ENCODE measurements around the gene INTS11.

INTS11 gene

DNA sequence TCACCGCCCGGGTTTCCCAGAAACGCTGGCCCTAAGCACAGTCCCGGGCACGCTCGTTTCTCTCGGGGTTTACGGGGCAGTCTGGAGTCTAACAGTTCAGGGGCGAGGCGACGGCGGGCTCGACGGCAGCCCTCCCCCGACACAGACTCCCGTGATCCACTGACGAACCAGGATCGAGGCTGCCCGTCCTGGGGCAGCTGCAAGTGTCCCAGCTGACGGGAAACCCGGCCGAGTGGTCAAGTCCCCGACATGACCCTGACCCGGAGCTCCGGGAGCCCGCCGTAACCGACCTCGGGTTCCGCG is 51.3 kb downstream of the INTS11 start:
- H3K27ac Mint-ChIP-seq, result peak overlapping the region; percentile 76
- H3K4me3 Mint-ChIP-seq, result peak overlapping the region; percentile 84
- ATAC-seq, result no peak
- peaks cover 21% of the 10 kb centered on the region for H3K36me3 Mint-ChIP-seq
- no peaks in the 10 kb centered on the region for H3K9me3 Mint-ChIP-seq
- H3K27me3 Mint-ChIP-seq, result no peaks in the 10 kb centered on the region
- H3K4me1 Mint-ChIP-seq, result peaks cover 42% of the 10 kb centered on the region

DNA sequence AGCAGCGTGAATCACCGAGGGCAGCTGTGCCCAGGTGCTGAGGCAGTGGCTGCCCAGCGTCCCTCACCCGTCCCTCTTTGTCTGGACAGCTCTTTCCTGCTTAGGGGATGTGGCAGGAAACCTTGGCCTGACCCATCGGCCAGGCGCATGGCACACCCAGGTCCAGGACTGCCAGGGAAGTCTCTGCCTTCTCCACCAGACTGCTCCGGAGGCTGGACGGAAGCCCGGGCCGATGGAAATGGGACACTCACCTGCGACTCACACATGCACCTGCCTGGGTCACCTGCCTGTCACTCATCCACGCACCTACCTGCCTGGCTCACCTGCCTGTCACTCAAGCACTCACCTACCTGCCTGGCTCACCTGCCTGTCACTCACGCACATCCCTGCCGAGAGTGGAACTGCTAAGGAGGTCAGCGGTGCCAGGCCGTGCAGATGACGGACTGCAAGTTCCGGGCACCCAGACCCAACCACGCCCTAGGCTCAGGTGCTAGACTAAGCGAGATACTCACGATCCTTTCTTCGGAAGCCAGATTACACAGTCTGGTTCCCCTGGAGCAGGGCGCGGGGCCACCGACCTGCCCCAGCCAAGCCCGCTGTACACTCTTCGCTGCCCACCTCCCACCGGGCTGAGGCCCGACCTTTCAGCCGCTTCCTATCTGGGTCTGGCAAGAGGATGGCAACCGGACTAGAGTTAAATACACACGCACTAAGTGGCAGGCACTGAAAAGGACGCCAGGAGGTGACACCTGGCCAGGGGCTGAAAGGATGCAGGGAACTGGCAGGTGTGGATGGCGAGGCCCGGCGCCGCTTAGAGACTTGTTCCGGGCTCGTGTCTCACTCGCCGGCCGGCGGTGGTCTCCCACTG is 51.9 kb downstream of the INTS11 start:
- Mint-ChIP-seq H3K9me3 (no peaks in the 10 kb centered on the region), H3K27me3 (no peaks in the 10 kb centered on the region), H3K27ac (peak overlapping the region; percentile 76), H3K36me3 (peaks cover 24% of the 10 kb centered on the region), H3K4me3 (peak overlapping the region; percentile 84), H3K4me1 (peaks cover 45% of the 10 kb centered on the region)
- no peak for ATAC-seq

DNA sequence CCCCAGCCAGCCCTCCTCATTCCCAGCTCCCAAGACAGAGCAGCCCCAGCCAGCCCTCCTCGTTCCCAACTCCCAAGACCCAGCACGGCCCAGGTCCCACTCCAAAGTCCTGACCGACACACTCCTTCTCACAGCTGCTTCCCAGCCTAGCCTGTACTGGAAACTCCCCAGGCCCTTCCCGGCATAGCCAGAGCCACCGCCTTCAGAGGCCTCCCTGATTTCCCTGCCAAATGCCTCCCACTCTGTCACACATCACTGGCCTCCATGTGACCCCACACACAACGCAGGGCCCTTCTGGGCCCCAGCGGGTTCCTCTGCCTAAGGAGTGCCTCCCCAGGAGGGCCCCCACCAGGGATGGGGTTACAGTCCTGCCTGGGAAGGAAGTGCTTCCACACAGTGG is 53.6 kb downstream of the INTS11 start:
- Mint-ChIP-seq H3K9me3 (no peaks in the 10 kb centered on the region), H3K4me3 (peak overlapping the region; percentile 38), H3K4me1 (peaks cover 45% of the 10 kb centered on the region), H3K27ac (peak overlapping the region; percentile 41), H3K36me3 (peaks cover 29% of the 10 kb centered on the region), H3K27me3 (no peaks in the 10 kb centered on the region)
- no peak for ATAC-seq

DNA sequence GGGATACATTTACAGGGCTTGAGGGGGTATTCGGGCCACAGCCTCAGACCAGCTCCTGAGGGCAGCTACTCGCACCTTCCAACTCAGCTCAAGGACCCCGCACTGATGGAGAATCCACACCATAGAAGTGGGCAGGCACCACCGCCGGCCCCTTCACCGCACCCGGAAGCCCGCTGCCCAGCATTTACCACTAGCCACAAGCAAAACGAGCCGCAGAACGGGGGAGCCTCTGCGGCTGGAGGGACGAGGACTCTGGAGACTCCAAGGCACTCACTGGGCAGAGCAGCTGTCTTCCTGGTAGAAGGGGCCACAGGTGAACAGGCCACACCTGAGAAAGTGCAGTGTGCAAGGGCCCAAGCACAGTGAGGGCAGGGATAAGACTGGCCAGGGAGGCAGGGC is 56.2 kb downstream of the INTS11 start:
- no peak overlapping the region for H3K27ac Mint-ChIP-seq
- H3K4me3 Mint-ChIP-seq, result no peak overlapping the region
- H3K36me3 Mint-ChIP-seq, result peaks cover 36% of the 10 kb centered on the region
- no peak for ATAC-seq
- peaks cover 40% of the 10 kb centered on the region for H3K4me1 Mint-ChIP-seq
- H3K9me3 Mint-ChIP-seq, result no peaks in the 10 kb centered on the region
- H3K27me3 Mint-ChIP-seq, result no peaks in the 10 kb centered on the region

DNA sequence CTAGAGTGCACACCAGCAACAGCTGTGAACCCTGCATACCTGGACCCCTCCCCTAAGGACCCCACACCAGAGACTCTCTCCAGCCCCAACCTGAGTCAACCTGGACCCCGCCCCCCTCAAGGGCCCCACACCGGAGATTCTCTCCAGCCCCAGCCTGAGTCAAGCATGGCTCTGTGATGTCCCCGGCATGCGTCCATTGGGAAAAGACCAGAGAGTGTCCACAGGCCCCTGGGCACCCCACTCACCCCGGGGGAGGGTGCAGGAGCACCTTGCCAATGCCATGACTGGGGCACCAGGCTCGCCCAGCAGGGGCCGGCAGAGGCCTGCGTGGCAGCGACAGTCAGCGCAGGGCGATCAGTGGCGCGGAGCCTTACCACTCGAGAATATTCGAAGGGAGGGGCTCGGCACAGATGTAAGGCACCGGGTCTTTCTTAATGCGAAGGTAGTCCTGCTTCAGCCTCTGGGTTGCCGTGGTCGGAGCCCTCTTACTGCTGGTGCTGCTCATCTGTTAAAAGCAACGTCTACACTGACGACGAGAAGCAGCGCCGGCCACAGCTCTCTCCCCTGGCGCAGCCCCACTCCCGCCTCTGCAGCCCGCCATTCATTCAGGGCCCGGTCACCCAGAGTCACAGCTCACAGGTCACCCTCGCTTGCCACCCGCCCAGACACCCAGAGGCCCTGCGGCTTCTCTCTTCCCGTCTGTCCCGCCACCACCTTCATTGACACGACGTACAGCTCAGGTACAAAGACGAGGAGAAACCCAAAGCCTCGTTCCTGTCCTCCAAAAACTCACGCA is 56.8 kb downstream of the INTS11 start:
- Mint-ChIP-seq H3K9me3 (no peaks in the 10 kb centered on the region), H3K27ac (no peak overlapping the region), H3K4me3 (no peak overlapping the region), H3K27me3 (no peaks in the 10 kb centered on the region), H3K4me1 (peaks cover 37% of the 10 kb centered on the region), H3K36me3 (peaks cover 41% of the 10 kb centered on the region)
- ATAC-seq, result no peak

DNA sequence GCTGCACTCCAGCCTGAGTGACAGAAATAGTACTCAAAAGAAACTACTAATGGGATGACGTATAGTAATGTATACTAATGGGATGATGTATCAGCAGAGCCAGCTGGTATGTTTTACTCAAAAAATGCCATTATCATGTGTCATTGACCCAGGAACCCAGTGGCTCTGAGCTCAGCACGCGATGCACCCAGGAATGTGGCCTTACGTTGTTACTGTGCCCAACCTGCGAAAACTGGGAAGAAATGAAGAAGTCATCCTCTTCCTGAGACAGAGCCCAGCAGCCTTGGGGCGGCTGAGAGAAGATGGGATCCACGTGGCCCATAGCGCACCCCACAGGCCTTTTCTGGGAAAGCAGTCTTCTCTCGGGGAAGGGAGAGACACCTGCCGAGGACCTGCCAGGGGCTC is 59.6 kb downstream of the INTS11 start:
- Mint-ChIP-seq H3K4me1 (peaks cover 27% of the 10 kb centered on the region), H3K27ac (no peak overlapping the region), H3K27me3 (no peaks in the 10 kb centered on the region), H3K9me3 (no peaks in the 10 kb centered on the region), H3K36me3 (peaks cover 44% of the 10 kb centered on the region), H3K4me3 (no peak overlapping the region)
- no peak for ATAC-seq

DNA sequence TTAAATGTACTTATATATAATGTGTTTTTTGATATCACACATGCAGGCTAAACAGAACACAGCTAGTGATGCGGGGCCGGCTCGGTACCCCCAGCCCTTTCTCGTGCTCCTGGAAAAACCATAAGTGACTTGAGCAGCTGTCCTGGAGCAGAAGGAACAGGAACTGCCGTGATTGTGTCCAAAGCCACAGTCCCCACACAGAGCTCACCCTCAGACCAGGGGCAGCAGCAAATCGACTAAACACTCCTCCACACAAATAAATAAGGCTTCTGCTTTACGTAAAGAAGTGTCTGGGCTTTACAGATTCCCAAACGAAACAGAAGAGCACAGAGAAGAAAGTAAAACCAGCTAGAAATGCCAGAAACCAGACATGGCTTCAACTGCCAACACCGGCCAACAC is 60.4 kb downstream of the INTS11 start:
- ATAC-seq, result no peak
- peaks cover 28% of the 10 kb centered on the region for H3K4me1 Mint-ChIP-seq
- no peaks in the 10 kb centered on the region for H3K27me3 Mint-ChIP-seq
- H3K27ac Mint-ChIP-seq, result no peak overlapping the region
- no peak overlapping the region for H3K4me3 Mint-ChIP-seq
- no peaks in the 10 kb centered on the region for H3K9me3 Mint-ChIP-seq
- peaks cover 51% of the 10 kb centered on the region for H3K36me3 Mint-ChIP-seq

DNA sequence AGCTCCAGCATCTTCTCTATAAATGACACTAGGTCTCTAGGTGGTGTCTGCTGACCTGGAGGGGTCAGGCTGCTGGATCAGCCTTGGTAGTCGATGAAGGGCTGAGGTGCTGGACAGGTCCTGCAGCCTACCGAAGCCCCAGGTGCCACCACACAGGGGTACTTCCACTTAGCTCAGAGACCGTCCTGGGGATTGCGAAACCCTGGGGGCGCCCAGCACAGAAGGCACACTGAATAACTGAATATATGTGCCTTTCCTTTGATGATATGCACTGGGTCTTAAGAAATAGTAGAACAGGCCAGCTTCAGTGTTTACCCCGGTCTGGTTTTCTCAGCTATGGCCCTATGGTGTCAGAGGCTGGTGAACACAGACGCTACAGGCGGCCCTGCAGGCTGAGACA is 61.7 kb downstream of the INTS11 start:
- H3K9me3 Mint-ChIP-seq, result no peaks in the 10 kb centered on the region
- H3K4me1 Mint-ChIP-seq, result peaks cover 29% of the 10 kb centered on the region
- no peaks in the 10 kb centered on the region for H3K27me3 Mint-ChIP-seq
- H3K36me3 Mint-ChIP-seq, result peaks cover 55% of the 10 kb centered on the region
- no peak overlapping the region for H3K4me3 Mint-ChIP-seq
- ATAC-seq, result no peak
- no peak overlapping the region for H3K27ac Mint-ChIP-seq

DNA sequence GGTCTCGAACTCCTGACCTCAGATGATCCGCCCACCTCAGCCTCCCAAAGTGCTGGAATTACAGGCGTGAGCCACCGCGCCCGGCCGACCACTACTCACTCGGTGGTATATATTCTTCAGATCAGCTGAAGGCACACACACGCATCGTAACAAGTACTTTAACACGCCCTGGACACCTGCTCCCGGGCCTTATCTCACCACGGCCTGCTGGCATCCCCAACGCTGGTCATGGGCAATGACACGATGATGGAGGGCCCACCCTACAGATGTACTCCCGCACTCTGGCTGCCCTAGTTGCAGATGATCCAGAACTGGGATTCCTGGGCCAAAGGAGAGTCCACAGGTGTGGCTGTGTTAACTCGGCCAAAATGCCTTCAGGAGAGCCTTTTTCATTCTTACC is 62.4 kb downstream of the INTS11 start:
- H3K36me3 Mint-ChIP-seq, result peaks cover 59% of the 10 kb centered on the region

More for the DNA sequence above, 62.4 kb downstream of the INTS11 start:
- no peaks in the 10 kb centered on the region for H3K9me3 Mint-ChIP-seq
- H3K27me3 Mint-ChIP-seq, result no peaks in the 10 kb centered on the region
- no peak overlapping the region for H3K4me3 Mint-ChIP-seq
- H3K4me1 Mint-ChIP-seq, result peaks cover 33% of the 10 kb centered on the region
- ATAC-seq, result no peak
- H3K27ac Mint-ChIP-seq, result no peak overlapping the region

All from stimulated activated memory B cell treated with anti-CD40 and anti-IgM and Interleukin-4, amounts not matched to agents 10 μg/mL and 1 μg/mL and 100 μg/mL, for 72 hours (primary cell).